ENCODE results near the gene ZNF780A.
A peak's percentile ranks its signal among the peaks of the same experiment; 100 is the strongest.
"Not testable (repeated sequence)": the region's sequence is repeated elsewhere in the genome, so short reads cannot be mapped to it uniquely, and the experiment has no call there.

ZNF780A gene

GRCh38 chr19:40041718-40042117 lies 49.0 kb downstream of the ZNF780A start:
- Histone ChIP-seq H3K36me3 (ENCODE audit: control insufficient read depth in 2 of 2, insufficient read depth in 1 of 2, low read length in 2 of 2) (peaks cover 35 to 40% of the 10 kb centered on the region in 2 experiments), H3K9me3 (ENCODE audit: control insufficient read depth, insufficient read depth, low read depth, low read length) (peaks cover 34% of the 10 kb centered on the region)
- H3K27ac ChIP-seq (ENCODE audit: extremely low read depth, low read depth, low read length); H3K4me1 ChIP-seq (ENCODE audit: control insufficient read depth, insufficient read depth, low read length); H3K4me3 ChIP-seq (ENCODE audit: low read depth, low read length); POLR2A ChIA-PET; CTCF ChIA-PET: not testable (repeated sequence)
- TF ChIP-seq ZNF529 (tag by site-specific recombination; IDR thresholded peaks at IDR 0.05; ENCODE audit: insufficient replicate concordance): peak; percentile 49

- H3K4me3 ChIP-seq (ENCODE audit: low read depth, low read length); CTCF ChIA-PET; H3K27ac ChIP-seq (ENCODE audit: extremely low read depth, low read depth, low read length); POLR2A ChIA-PET; H3K4me1 ChIP-seq (ENCODE audit: control insufficient read depth, insufficient read depth, low read length): not testable (repeated sequence)
- Histone ChIP-seq H3K36me3 (ENCODE audit: control insufficient read depth in 2 of 2, insufficient read depth in 1 of 2, low read length in 2 of 2) (peaks cover 0 to 22% of the 10 kb centered on the region in 2 experiments; a peak in 2 of 3 replicates), H3K9me3 (ENCODE audit: control insufficient read depth, insufficient read depth, low read depth, low read length) (peaks cover 38% of the 10 kb centered on the region)
- TF ChIP-seq ZNF146 (tag by site-specific recombination; IDR thresholded peaks at IDR 0.05) (peak; percentile 92), ZNF280D (tag by site-specific recombination; IDR thresholded peaks at IDR 0.05) (peak; percentile 78; the same call in 1 of the 2 replicates)
These were observed 52.7 kb downstream of the ZNF780A start for GRCh38 chr19:40038047-40038446.

GRCh38 chr19:40035996-40036395 lies 54.7 kb downstream of the ZNF780A start:
- Histone ChIP-seq H3K9me3 (ENCODE audit: control insufficient read depth, insufficient read depth, low read depth, low read length) (peaks cover 52% of the 10 kb centered on the region), H3K27ac (ENCODE audit: extremely low read depth, low read depth, low read length) (no peak overlapping the region), H3K4me3 (ENCODE audit: low read depth, low read length) (no peak overlapping the region), H3K4me1 (ENCODE audit: control insufficient read depth, insufficient read depth, low read length) (no peaks in the 10 kb centered on the region), H3K36me3 (ENCODE audit: control insufficient read depth in 2 of 2, insufficient read depth in 1 of 2, low read length in 2 of 2) (peaks cover 0 to 26% of the 10 kb centered on the region in 2 experiments; a peak in 2 of 3 replicates)
- POLR2A ChIA-PET: interaction anchor here (0.5 kb wide), 1 partner anchor 67 kb away, joined by 4 read pairs; no protein-coding TSS in a partner anchor
- no peak for TF ChIP-seq OSR2 (tag by site-specific recombination; IDR thresholded peaks at IDR 0.05)
- no peak for TF ChIP-seq ZNF10 (tag by site-specific recombination; IDR thresholded peaks at IDR 0.05)
- no peak for TF ChIP-seq ZNF707 (tag by site-specific recombination; IDR thresholded peaks at IDR 0.05)
- TF ChIP-seq ZBTB10 (tag by site-specific recombination; IDR thresholded peaks at IDR 0.05): no peak
- TF ChIP-seq ZNF362 (tag by site-specific recombination; IDR thresholded peaks at IDR 0.05): no peak
- no peak for TF ChIP-seq ZNF157 (tag by site-specific recombination; IDR thresholded peaks at IDR 0.05)
- no peak for TF ChIP-seq BCL11A (tag by site-specific recombination; IDR thresholded peaks at IDR 0.05; ENCODE audit: low read depth)
- no peak for TF ChIP-seq SCRT2 (tag by site-specific recombination; IDR thresholded peaks at IDR 0.05)
- no peak for TF ChIP-seq ZSCAN5A (tag by site-specific recombination; IDR thresholded peaks at IDR 0.05)
- no peak for TF ChIP-seq ZNF266 (tag by site-specific recombination; IDR thresholded peaks at IDR 0.05; ENCODE audit: low read depth)
- no peak for TF ChIP-seq ZNF169 (tag by site-specific recombination; IDR thresholded peaks at IDR 0.05)
- TF ChIP-seq ZNF140 (tag by site-specific recombination; IDR thresholded peaks at IDR 0.05): no peak
- no peak for TF ChIP-seq ZNF701 (tag by site-specific recombination; IDR thresholded peaks at IDR 0.05)
- no peak for TF ChIP-seq ZNF610 (tag by site-specific recombination; IDR thresholded peaks at IDR 0.05; ENCODE audit: borderline replicate concordance)
- TF ChIP-seq ZNF37A (tag by site-specific recombination; IDR thresholded peaks at IDR 0.05): no peak
- no peak for TF ChIP-seq HOXC10 (CRISPR knock-in tag; IDR thresholded peaks at IDR 0.05)
- TF ChIP-seq GLIS2 (tag by site-specific recombination; IDR thresholded peaks at IDR 0.05): no peak
- CTCF ChIA-PET: no interaction called here

Data from HEK293 (cell line).